Stimulated activated CD4-positive, alpha-beta T cell treated with anti-CD3 and anti-CD28 coated beads, TNF-alpha, amount 100 ng/mL, for 4 hours (primary cell): ENCODE data around the gene IDI2.
A peak's percentile ranks its signal among the peaks of the same experiment; 100 is the strongest.

Experiments
- DNase-seq, 3 experiments: peaks; one replicate each; pipeline ENCODE4 v3.0.0-alpha.2; 2020; ENCODE audit warnings: low read depth in 3 of 3

Gene IDI2

GRCh38 chr10:1007583-1007982 lies 18.1 kb downstream of the IDI2 start:
- DNase-seq = no peak

- DNase-seq = no peak
Observed at GRCh38 chr10:1006573-1006972, 19.1 kb downstream of the IDI2 start.

GRCh38 chr10:1003884-1004670 lies 21.6 kb downstream of the IDI2 start:
- DNase-seq = no peak

- no peak for DNase-seq
Observed at GRCh38 chr10:1002425-1003006, 23.1 kb downstream of the IDI2 start.

- no peak for DNase-seq
Observed at GRCh38 chr10:997266-998022, 28.2 kb downstream of the IDI2 start.

- no peak for DNase-seq
Observed at GRCh38 chr10:996031-996430, 29.6 kb downstream of the IDI2 start.

GRCh38 chr10:995559-995926 lies 30.1 kb downstream of the IDI2 start:
- DNase-seq = no peak

GRCh38 chr10:994836-995558 lies 30.7 kb downstream of the IDI2 start:
- DNase-seq = no peak

GRCh38 chr10:992871-993270 lies 32.8 kb downstream of the IDI2 start:
- DNase-seq = no peak

GRCh38 chr10:992467-992866 lies 33.2 kb downstream of the IDI2 start:
- DNase-seq = no peak

- DNase-seq = no peak
Observed at GRCh38 chr10:990808-991207, 34.9 kb downstream of the IDI2 start.

- no peak for DNase-seq
Observed at GRCh38 chr10:988667-989545, 36.8 kb downstream of the IDI2 start.

GRCh38 chr10:987870-988666 lies 37.6 kb downstream of the IDI2 start, which contains the start of gene GTPBP4:
GTPBP4 (plus strand) TSS chr10:988434; CDS start chr10:988480, 46 bp downstream.
- DNase-seq = peak; percentile 88 to 93 (median 93)

GRCh38 chr10:987620-987869 lies 38.1 kb downstream of the IDI2 start:
- DNase-seq = no peak

GRCh38 chr10:986881-987619 lies 38.6 kb downstream of the IDI2 start:
- no peak for DNase-seq

GRCh38 chr10:986137-986825 lies 39.4 kb downstream of the IDI2 start:
- DNase-seq = no peak

- no peak for DNase-seq
Observed at GRCh38 chr10:985361-985760, 40.3 kb downstream of the IDI2 start.

GRCh38 chr10:983971-984655 lies 41.5 kb downstream of the IDI2 start:
- no peak for DNase-seq

GRCh38 chr10:983401-983800 lies 42.3 kb downstream of the IDI2 start:
- no peak for DNase-seq
